IMR-90 (cell line): ENCODE measurements around the gene ZNF555.

Source experiments
- CEBPB ChIP-seq: IDR thresholded peaks from 2 replicates; pipeline ENCODE4 v1.6.1; 2012; ENCODE audit warnings: low read depth, low read length, improper control_type of control experiment
- CHD1 ChIP-seq: IDR thresholded peaks from 2 replicates; pipeline ENCODE4 v1.6.1; 2012; ENCODE audit warnings: low read depth, low read length, improper control_type of control experiment
- FOS ChIP-seq: fragments of 150-350 bp; IDR thresholded peaks from 2 replicates; pipeline ENCODE4 v1.6.1; 2016; ENCODE audit warnings: low read depth, low read length
- MAFK ChIP-seq: IDR thresholded peaks from 2 replicates; pipeline ENCODE4 v1.6.1; 2012; ENCODE audit warnings: low read depth, low read length, improper control_type of control experiment
- MAZ ChIP-seq: IDR thresholded peaks from 2 replicates; pipeline ENCODE4 v1.6.1; 2012; ENCODE audit warnings: low read depth, mild to moderate bottlenecking, low read length, improper control_type of control experiment, moderate library complexity, borderline replicate concordance
- MXI1 ChIP-seq: IDR thresholded peaks from 2 replicates; pipeline ENCODE4 v1.6.1; 2012; ENCODE audit warnings: low read depth, mild to moderate bottlenecking, low read length, moderate library complexity, borderline replicate concordance
- NFE2L2 ChIP-seq: fragments of 150-350 bp; IDR thresholded peaks from 2 replicates; pipeline ENCODE4 v1.6.1; 2016; ENCODE audit warnings: low read depth, mild to moderate bottlenecking, low read length
- POLR2A ChIP-seq: IDR thresholded peaks from 2 replicates; pipeline ENCODE4 v1.6.1; 2012; ENCODE audit warnings: mild to moderate bottlenecking, low read depth, low read length
- RAD21 ChIP-seq: IDR thresholded peaks from 2 replicates; pipeline ENCODE4 v1.6.1; 2012; ENCODE audit warnings: low read length, improper control_type of control experiment
- RCOR1 ChIP-seq: IDR thresholded peaks from 2 replicates; pipeline ENCODE4 v1.6.1; 2012; ENCODE audit warnings: mild to moderate bottlenecking, low read length, improper control_type of control experiment; ENCODE audit not compliant: insufficient replicate concordance
- RFX5 ChIP-seq: IDR thresholded peaks from 2 replicates; pipeline ENCODE4 v1.8.0; 2012; ENCODE audit warnings: low read depth, mild to moderate bottlenecking, low read length, moderate library complexity
- SMC3 ChIP-seq: fragments of 150-350 bp; IDR thresholded peaks from 2 replicates; pipeline ENCODE4 v1.6.1; 2016; ENCODE audit warnings: low read depth, mild to moderate bottlenecking, antibody characterized with exemption, low read length, moderate library complexity
- TF ChIP-seq, protein P1 (sequence below): conservative IDR thresholded peaks from 2 replicates; pipeline ENCODE4 v1.5.1; 2012; ENCODE audit warnings: mild to moderate bottlenecking, low read depth, low read length, improper control_type of control experiment

- TF ChIP-seq CEBPB (no peak), POLR2A (no peak), CHD1 (no peak), MAFK (no peak), MXI1 (no peak), FOS (no peak), SMC3 (no peak), RFX5 (no peak), NFE2L2 (no peak), MAZ (no peak), RAD21 (no peak), RCOR1 (no peak)
- TF ChIP-seq, protein P1, sequence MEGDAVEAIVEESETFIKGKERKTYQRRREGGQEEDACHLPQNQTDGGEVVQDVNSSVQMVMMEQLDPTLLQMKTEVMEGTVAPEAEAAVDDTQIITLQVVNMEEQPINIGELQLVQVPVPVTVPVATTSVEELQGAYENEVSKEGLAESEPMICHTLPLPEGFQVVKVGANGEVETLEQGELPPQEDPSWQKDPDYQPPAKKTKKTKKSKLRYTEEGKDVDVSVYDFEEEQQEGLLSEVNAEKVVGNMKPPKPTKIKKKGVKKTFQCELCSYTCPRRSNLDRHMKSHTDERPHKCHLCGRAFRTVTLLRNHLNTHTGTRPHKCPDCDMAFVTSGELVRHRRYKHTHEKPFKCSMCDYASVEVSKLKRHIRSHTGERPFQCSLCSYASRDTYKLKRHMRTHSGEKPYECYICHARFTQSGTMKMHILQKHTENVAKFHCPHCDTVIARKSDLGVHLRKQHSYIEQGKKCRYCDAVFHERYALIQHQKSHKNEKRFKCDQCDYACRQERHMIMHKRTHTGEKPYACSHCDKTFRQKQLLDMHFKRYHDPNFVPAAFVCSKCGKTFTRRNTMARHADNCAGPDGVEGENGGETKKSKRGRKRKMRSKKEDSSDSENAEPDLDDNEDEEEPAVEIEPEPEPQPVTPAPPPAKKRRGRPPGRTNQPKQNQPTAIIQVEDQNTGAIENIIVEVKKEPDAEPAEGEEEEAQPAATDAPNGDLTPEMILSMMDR = no peak
These were observed 47.5 kb downstream of the ZNF555 start for GRCh38 chr19:2888731-2889224.
